Left renal cortex interstitium (tissue), 4 donors: ENCODE measurements around the gene OR14A16. TPM values are rescaled to one million over a fixed set of nuclear protein-coding genes. Genes with fewer than 3 reads are reported as not detected.

Experiments used
- DNase-seq, 4 donors: peaks; one replicate each; pipeline ENCODE4 v3.0.0-alpha.2; 2013; ENCODE audit warnings: low read depth in 4 of 4, low spot score in 2 of 4, missing footprints in 1 of 4
- polyA plus RNA-seq, 4 donors: library from polyadenylated mRNA; unstranded; fragments of 120-200 nt; gene quantifications; one replicate each; pipeline ENCODE4 v1.2.1, GENCODE V29; 2013; ENCODE audit not compliant: insufficient read length in 4 of 4

Gene OR14A16
- polyA plus RNA-seq, 4 donors, result not detected

- DNase-seq, result no peak
These were observed 54.3 kb downstream of the OR14A16 start for GRCh38 chr1:247769603-247770002.

Other genes starting within 250 kb of the OR14A16 start
- not detected for gene OR2G2, start 235.8 kb downstream of the OR14A16 start, polyA plus RNA-seq
- gene OR2G3, start 218.5 kb downstream of the OR14A16 start, polyA plus RNA-seq, result not detected
- not detected for gene OR13G1, start 144.4 kb downstream of the OR14A16 start, polyA plus RNA-seq
- not detected for gene OR6F1, start 107.5 kb downstream of the OR14A16 start, polyA plus RNA-seq
- gene OR14K1, start 85.5 kb downstream of the OR14A16 start, polyA plus RNA-seq, result not detected
- not detected for gene OR14A2, start 76.0 kb downstream of the OR14A16 start, polyA plus RNA-seq
- gene OR1C1, start 63.6 kb downstream of the OR14A16 start, polyA plus RNA-seq, result under 1 TPM in 1 of 4 donors, not detected in 3; 0.08 TPM
- gene OR11L1, start 17.8 kb upstream of the OR14A16 start, polyA plus RNA-seq, result not detected
- 1 to 10 TPM; 1.2 to 1.7 (median 1.7) TPM for gene TRIM58, start 33.1 kb upstream of the OR14A16 start, polyA plus RNA-seq
- under 1 TPM; 0.14 to 0.36 (median 0.24) TPM for gene OR2W3, start 71.5 kb upstream of the OR14A16 start, polyA plus RNA-seq
- gene OR2T8, start 96.1 kb upstream of the OR14A16 start, polyA plus RNA-seq, result not detected
- not detected for gene OR2AJ1, start 100.8 kb upstream of the OR14A16 start, polyA plus RNA-seq
- gene OR2L8, start 124.7 kb upstream of the OR14A16 start, polyA plus RNA-seq, result not detected
- not detected for gene OR2AK2, start 141.1 kb upstream of the OR14A16 start, polyA plus RNA-seq
- not detected for gene OR2L5, start 189.5 kb upstream of the OR14A16 start, polyA plus RNA-seq
- under 1 TPM; 0.05 to 0.14 (median 0.08) TPM for gene OR2L2, start 206.0 kb upstream of the OR14A16 start, polyA plus RNA-seq
- gene OR2L3, start 222.7 kb upstream of the OR14A16 start, polyA plus RNA-seq, result not detected